ENCODE measurements around the gene SCO2. TPM values are rescaled to one million over a fixed set of nuclear protein-coding genes. Genes with fewer than 3 reads are reported as not detected.

SCO2 gene
- total and polyA plus RNA-seq, 10 donors = 1.2 to 12.7 (median 5.5) TPM; not detected in 1

- Histone ChIP-seq H3K27ac (no peak overlapping the region), H3K27me3 (replicated peaks in 1 of 7) (peaks cover 0 to 4% (median 0%) of the 10 kb centered on the region in 7 donors), H3K36me3 (peaks cover 0 to 93% (median 32%) of the 10 kb centered on the region in 6 donors), H3K4me1 (peaks cover 0 to 1% (median under 1%) of the 10 kb centered on the region in 6 donors), H3K9me3 (no peaks in the 10 kb centered on the region), H3K4me3 (no peak overlapping the region)
- 94 to 97% (median 95%) methylated on average over 10 to 11 of the region's 11 CpGs for WGBS, 5 donors
- peak in 1 of 3 donors; percentile 9 for TF ChIP-seq POLR2AphosphoS5 (IDR thresholded peaks at IDR 0.05)
- no peak for TF ChIP-seq POLR2A (IDR thresholded peaks at IDR 0.05)
- TF ChIP-seq CTCF (IDR thresholded peaks at IDR 0.05 in 8 of 11, conservative IDR thresholded peaks at IDR 0.05 in 3 of 11) = no peak
- intact Hi-C loops (cut with DNase I; ENCODE audit: low total_unique reads) = no loop called here
- no peak for DNase-seq
Measured at GRCh38 chr22:50572965-50573364, 47.6 kb upstream of the SCO2 start.

GRCh38 chr22:50571264-50572175 lies 46.1 kb upstream of the SCO2 start:
- intact Hi-C loops (cut with DNase I; ENCODE audit: low total_unique reads) = no loop called here
- Histone ChIP-seq H3K36me3 (peaks cover 0 to 92% (median 32%) of the 10 kb centered on the region in 6 donors), H3K9me3 (no peaks in the 10 kb centered on the region), H3K4me1 (no peaks in the 10 kb centered on the region), H3K27ac (no peak overlapping the region), H3K27me3 (replicated peaks in 1 of 7) (no peaks in the 10 kb centered on the region), H3K4me3 (no peak overlapping the region)
- TF ChIP-seq POLR2AphosphoS5 (IDR thresholded peaks at IDR 0.05) (no peak), CTCF (IDR thresholded peaks at IDR 0.05 in 8 of 11, conservative IDR thresholded peaks at IDR 0.05 in 3 of 11) (no peak), POLR2A (IDR thresholded peaks at IDR 0.05) (no peak)
- 87 to 92% (median 87%) methylated on average over 17 to 26 of the region's 26 CpGs for WGBS, 5 donors
- DNase-seq = no peak

GRCh38 chr22:50570861-50571260 lies 45.5 kb upstream of the SCO2 start:
- WGBS, 5 donors = 93 to 97% (median 95%) methylated on average over 9 to 12 of the region's 12 CpGs
- no peak for TF ChIP-seq POLR2A (IDR thresholded peaks at IDR 0.05)
- TF ChIP-seq POLR2AphosphoS5 (IDR thresholded peaks at IDR 0.05) = no peak
- no peak for TF ChIP-seq CTCF (IDR thresholded peaks at IDR 0.05 in 8 of 11, conservative IDR thresholded peaks at IDR 0.05 in 3 of 11)
- H3K36me3 ChIP-seq = peaks cover 0 to 86% (median 32%) of the 10 kb centered on the region in 6 donors
- H3K27ac ChIP-seq = no peak overlapping the region
- DNase-seq = no peak
- H3K4me1 ChIP-seq = no peaks in the 10 kb centered on the region
- intact Hi-C loops (cut with DNase I; ENCODE audit: low total_unique reads) = no loop called here
- no peaks in the 10 kb centered on the region for H3K27me3 ChIP-seq (replicated peaks in 1 of 7)
- no peaks in the 10 kb centered on the region for H3K9me3 ChIP-seq
- no peak overlapping the region for H3K4me3 ChIP-seq

GRCh38 chr22:50569896-50570535 lies 44.6 kb upstream of the SCO2 start:
- Histone ChIP-seq H3K36me3 (peaks cover 0 to 77% (median 32%) of the 10 kb centered on the region in 6 donors), H3K27ac (no peak overlapping the region), H3K4me3 (no peak overlapping the region), H3K4me1 (no peaks in the 10 kb centered on the region), H3K27me3 (replicated peaks in 1 of 7) (no peaks in the 10 kb centered on the region), H3K9me3 (no peaks in the 10 kb centered on the region)
- no peak for TF ChIP-seq POLR2AphosphoS5 (IDR thresholded peaks at IDR 0.05)
- TF ChIP-seq POLR2A (IDR thresholded peaks at IDR 0.05) = no peak
- TF ChIP-seq CTCF (IDR thresholded peaks at IDR 0.05 in 8 of 11, conservative IDR thresholded peaks at IDR 0.05 in 3 of 11) = no peak
- intact Hi-C loops (cut with DNase I; ENCODE audit: low total_unique reads) = no loop called here
- WGBS, 5 donors = 86 to 95% (median 92%) methylated on average over 8 to 13 of the region's 13 CpGs
- DNase-seq = no peak
